CD4-positive, alpha-beta T cell treated with Interleukin-6 at 100 ng/mL for 8 hours (primary cell): Measurements from ENCODE around the gene KCNQ5.

Source experiments
- DNase-seq: peaks from one replicate; pipeline ENCODE4 v3.0.0-alpha.2; 2020; ENCODE audit warnings: mixed read lengths, low spot score

Gene KCNQ5

GRCh38 chr6:72798196-72798595 lies 176.3 kb downstream of the KCNQ5 start:
- DNase-seq = no peak

GRCh38 chr6:72809746-72810379 lies 188.0 kb downstream of the KCNQ5 start:
- DNase-seq = no peak

GRCh38 chr6:72810571-72811280 lies 188.9 kb downstream of the KCNQ5 start:
- DNase-seq = no peak

- no peak for DNase-seq
These were observed 190.1 kb downstream of the KCNQ5 start for GRCh38 chr6:72811971-72812421.

GRCh38 chr6:72813807-72814596 lies 192.1 kb downstream of the KCNQ5 start:
- DNase-seq = no peak

- DNase-seq = no peak
These were observed 194.2 kb downstream of the KCNQ5 start for GRCh38 chr6:72816022-72816421.

- no peak for DNase-seq
These were observed 195.3 kb downstream of the KCNQ5 start for GRCh38 chr6:72817208-72817607.

- DNase-seq = no peak
These were observed 197.7 kb downstream of the KCNQ5 start for GRCh38 chr6:72819609-72820008.

- no peak for DNase-seq
These were observed 198.3 kb downstream of the KCNQ5 start for GRCh38 chr6:72820153-72820552.

GRCh38 chr6:72820906-72821305 lies 199.0 kb downstream of the KCNQ5 start:
- no peak for DNase-seq

GRCh38 chr6:72822023-72822422 lies 200.2 kb downstream of the KCNQ5 start:
- no peak for DNase-seq

- DNase-seq = no peak
These were observed 200.8 kb downstream of the KCNQ5 start for GRCh38 chr6:72822691-72823090.

- no peak for DNase-seq
These were observed 203.0 kb downstream of the KCNQ5 start for GRCh38 chr6:72824833-72825232.

GRCh38 chr6:72825315-72825911 lies 203.5 kb downstream of the KCNQ5 start:
- no peak for DNase-seq

- no peak for DNase-seq
These were observed 204.2 kb downstream of the KCNQ5 start for GRCh38 chr6:72826037-72826436.

- DNase-seq = no peak
These were observed 205.0 kb downstream of the KCNQ5 start for GRCh38 chr6:72826744-72827438.

- DNase-seq = no peak
These were observed 207.0 kb downstream of the KCNQ5 start for GRCh38 chr6:72828904-72829303.

- no peak for DNase-seq
These were observed 210.4 kb downstream of the KCNQ5 start for GRCh38 chr6:72832271-72832670.

GRCh38 chr6:72835749-72836148 lies 213.9 kb downstream of the KCNQ5 start:
- no peak for DNase-seq

- DNase-seq = no peak
These were observed 215.1 kb downstream of the KCNQ5 start for GRCh38 chr6:72836971-72837370.

GRCh38 chr6:72841195-72841594 lies 219.3 kb downstream of the KCNQ5 start:
- DNase-seq = no peak

GRCh38 chr6:72842140-72842539 lies 220.3 kb downstream of the KCNQ5 start:
- no peak for DNase-seq
